Right lobe of liver (tissue), 4 donors: ENCODE data around the gene ATXN1.

Source experiments
- POLR2A ChIP-seq: fragments of 450-650 bp; IDR thresholded peaks from one replicate; pipeline ENCODE4 v1.6.1; 2017; ENCODE audit warnings: antibody characterized with exemption, mild to moderate bottlenecking
- TF ChIP-seq, protein P1 (sequence below), 4 donors: fragments of 200-600 bp in 3 of 4; fragments of 450-650 bp in 1 of 4; IDR thresholded peaks; one replicate each; pipeline versions ENCODE4 v1.5.1 to v1.8.0; 2016 to 2022; ENCODE audit warnings: antibody characterized with exemption in 4 of 4, mild to moderate bottlenecking in 2 of 4
- donor health status: DM: no; HTN: no; CAD: no.
- donor health status: DM: no; HTN: no; CAD: no.
- donor health status: DM: no; HTN: yes; CAD: no.

DNA sequence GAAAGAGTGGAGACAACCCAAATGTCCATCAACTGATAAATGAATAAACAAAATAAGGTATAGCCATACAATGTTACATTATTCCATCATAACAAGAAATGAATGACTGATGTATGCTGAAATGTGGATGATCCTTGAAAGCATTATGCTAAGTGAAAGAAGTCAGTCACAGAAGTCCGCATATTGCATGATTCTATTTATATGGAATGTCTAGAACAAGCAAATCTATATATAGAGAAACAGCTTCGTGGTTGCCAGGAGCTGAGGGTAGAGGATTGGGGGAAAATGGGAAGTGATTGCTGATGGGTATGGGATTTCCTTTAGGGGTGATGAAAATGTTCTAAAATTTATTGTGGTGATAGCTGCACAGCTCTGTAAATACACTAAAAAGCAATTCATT is 196.8 kb downstream of the ATXN1 start:
- TF ChIP-seq, protein P1, sequence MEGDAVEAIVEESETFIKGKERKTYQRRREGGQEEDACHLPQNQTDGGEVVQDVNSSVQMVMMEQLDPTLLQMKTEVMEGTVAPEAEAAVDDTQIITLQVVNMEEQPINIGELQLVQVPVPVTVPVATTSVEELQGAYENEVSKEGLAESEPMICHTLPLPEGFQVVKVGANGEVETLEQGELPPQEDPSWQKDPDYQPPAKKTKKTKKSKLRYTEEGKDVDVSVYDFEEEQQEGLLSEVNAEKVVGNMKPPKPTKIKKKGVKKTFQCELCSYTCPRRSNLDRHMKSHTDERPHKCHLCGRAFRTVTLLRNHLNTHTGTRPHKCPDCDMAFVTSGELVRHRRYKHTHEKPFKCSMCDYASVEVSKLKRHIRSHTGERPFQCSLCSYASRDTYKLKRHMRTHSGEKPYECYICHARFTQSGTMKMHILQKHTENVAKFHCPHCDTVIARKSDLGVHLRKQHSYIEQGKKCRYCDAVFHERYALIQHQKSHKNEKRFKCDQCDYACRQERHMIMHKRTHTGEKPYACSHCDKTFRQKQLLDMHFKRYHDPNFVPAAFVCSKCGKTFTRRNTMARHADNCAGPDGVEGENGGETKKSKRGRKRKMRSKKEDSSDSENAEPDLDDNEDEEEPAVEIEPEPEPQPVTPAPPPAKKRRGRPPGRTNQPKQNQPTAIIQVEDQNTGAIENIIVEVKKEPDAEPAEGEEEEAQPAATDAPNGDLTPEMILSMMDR (IDR thresholded peaks at IDR 0.05): no peak
- no peak for TF ChIP-seq POLR2A
